ENCODE data around the gene S100A11. TPM values are rescaled to one million over a fixed set of nuclear protein-coding genes. Genes with fewer than 3 reads are reported as not detected.
A peak's percentile ranks its signal among the peaks of the same experiment; 100 is the strongest.
"Not testable (repeated sequence)": the region's sequence is repeated elsewhere in the genome, so short reads cannot be mapped to it uniquely, and the experiment has no call there.

S100A11 gene
- 1,000 to 10,000 TPM in 2 of 3 donors, 100 to 1,000 TPM in 1; 254 to 1,637 (median 1,229) TPM for polyA plus RNA-seq

DNA sequence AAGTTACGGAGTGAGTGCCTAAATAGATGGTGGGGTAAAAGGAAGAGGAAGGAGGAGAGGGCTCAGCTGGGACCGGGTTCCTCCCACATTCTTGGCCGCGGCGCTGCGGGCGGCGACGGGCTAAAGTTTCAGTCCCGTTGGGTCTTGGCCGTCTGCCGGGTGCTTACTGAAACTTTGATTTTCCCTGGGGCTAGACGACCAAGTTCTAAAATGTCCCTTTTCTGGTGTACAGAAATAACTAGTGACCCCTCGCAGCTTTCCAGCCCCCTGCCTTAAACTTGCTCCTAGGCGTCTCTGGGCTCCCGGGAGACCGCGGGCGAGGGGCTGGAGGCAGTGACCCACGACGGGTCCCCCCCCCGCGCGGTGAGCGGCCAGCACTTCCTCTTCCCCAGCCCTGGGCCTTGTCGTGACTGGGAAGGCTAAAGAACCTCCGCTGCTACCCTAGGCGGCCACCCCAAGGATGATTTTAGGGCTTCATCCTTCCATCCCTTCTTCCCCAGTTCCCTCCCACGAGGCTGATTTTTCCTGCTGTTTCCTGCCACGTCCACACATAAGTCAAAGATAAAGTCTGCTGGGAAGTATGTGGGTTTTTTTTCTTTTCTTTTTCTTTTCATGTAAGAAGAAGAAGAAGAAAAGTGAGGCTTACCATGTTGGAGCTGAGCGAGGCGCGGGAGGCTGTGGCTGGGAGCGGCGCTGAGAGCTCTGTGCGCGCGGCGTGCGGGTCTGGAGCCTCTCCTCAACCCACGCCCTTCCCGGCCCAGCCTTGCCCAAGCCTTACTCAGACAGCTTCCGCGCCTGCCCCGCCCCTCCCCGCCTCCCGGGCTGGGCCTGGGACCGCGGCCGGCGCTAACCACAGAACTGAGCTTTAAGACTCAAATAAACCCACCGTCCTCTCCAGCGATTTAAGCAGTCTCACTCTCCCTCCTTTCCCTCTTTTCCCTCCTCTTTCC, at the start of gene S100A11:
Gene S100A11, minus strand, starts transcription at position 738 of the 950 bp plus-strand sequence. Its CDS starts 89 bp downstream, at position 649.
- 0 to 1% (median 1%) methylated on average over 53 of the region's 53 CpGs for WGBS, 3 donors
- peak within 1 kb of the TSS; percentile 90 for H3K27ac ChIP-seq (ENCODE audit: low read depth, low read length)

DNA sequence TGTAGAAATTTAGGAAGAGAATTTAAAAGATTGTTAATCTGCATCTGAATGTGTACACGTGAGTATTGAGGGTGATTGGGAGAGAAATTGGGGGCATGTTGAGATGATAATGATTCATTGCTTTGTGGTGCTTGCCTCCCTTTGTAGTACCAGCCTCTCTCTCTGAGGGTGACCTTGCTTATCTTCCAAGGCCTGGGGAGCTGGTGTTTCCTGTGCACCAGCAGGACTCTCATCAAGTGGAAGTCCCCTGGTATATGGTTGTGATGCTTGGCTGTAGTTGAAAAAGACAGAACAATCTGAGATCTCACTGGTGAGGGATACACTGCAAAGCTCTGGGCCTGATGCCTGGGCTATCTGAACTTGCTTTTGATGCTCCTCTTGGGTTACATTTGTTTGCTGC, 48.0 kb upstream of the S100A11 start:
- no peak overlapping the region for H3K27ac ChIP-seq (ENCODE audit: low read depth, low read length)
- 31 to 48% (median 38%) methylated on average over 1 of the region's 1 CpG for WGBS, 3 donors

DNA sequence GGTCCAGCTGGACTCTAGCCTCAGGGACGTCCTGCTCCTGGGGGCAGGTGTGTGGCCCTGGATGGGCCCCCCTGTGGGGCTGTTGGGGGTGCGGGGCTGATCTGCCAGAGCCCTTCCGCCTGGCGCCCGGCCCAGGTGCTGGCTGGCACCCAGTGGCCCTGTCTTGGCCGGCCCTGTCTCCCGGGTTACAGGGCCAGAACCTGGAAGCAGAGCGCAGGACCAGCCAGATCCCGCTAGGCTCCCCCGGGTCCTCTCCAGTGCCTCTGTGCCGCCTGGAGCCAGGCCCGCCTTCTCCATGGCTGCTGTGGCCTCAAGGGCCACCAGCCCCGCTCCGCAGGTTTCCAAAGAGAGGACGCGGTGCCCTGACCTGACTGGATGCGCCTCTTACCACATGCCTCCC, 44.2 kb upstream of the S100A11 start:
- 89 to 93% (median 92%) methylated on average over 9 to 17 of the region's 17 CpGs for WGBS, 3 donors
- H3K27ac ChIP-seq (ENCODE audit: low read depth, low read length): not testable (repeated sequence)

DNA sequence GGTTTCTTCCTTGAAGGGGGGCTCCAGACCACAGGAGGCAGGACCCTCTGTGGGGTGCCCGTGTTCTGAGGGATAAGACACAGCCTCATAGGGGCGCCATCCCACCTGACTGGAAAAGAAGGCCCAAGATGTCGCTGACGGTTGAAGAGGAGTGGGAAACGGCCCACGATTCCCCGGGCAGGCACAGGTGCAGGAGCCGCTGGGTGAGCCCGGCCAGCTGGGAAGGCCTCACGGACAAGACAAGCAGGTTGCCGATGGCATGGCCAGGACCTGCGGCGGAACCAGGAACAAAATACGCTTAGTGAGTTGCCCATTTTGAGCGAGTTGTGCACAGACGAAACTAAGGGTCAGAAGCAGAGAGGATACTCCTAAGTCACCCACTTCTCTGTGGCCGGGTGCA, 43.7 kb upstream of the S100A11 start:
- WGBS, 3 donors: 86 to 90% (median 89%) methylated on average over 16 to 17 of the region's 17 CpGs
- not testable (repeated sequence) for H3K27ac ChIP-seq (ENCODE audit: low read depth, low read length)

DNA sequence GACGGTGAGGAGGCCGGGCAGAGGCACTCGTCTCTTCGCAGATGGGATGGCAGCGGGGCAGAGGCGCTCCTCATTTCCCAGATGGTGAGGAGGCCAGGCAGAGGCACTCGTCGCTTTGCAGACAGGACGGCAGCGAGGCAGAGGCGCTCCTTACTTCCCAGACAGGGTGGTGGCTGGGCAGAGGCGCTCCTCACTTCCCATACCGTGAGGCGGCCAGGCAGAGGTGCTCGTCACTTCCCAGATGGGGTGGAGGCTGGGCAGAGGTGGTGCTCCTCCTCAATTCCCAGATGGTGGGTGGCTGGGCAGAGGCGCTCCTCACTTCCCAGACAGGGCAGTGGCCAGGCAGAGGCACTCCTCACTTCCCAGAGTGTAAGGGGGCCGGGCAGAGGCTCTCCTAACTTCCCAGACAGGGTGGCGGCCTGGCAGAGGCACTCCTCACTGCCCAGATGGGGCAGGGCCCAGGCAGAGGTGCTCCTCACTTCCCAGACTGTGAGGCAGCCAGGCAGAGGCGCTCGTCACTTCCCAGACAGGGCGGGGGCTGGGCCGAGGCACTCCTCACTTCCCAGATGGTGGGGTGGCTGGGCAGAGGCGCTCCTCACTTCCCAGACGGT, 42.1 kb upstream of the S100A11 start:
- WGBS, 3 donors: 80 to 88% (median 88%) methylated on average over 20 to 24 of the region's 24 CpGs
- no peak overlapping the region for H3K27ac ChIP-seq (ENCODE audit: low read depth, low read length)

DNA sequence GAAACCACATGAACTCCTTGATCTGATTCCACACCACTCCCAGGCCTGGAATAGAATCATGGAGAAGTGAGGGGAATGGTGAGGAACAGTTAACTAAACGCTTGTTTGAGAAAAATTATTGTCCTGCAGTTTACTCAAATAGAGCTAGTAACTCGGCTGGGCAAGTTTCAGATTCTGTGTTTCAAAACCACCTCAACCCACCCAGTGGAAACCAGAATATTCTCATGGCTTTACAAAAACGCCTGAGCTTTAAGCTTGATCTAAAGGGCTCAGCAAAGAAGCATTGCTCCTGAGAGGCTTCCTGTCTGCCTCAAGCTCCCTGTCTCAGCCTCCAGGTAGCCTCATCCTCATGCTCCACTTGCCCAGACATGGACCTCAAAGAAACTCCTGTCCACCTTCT, 35.5 kb upstream of the S100A11 start:
- 66 to 82% (median 77%) methylated on average over 3 of the region's 3 CpGs for WGBS, 3 donors

DNA sequence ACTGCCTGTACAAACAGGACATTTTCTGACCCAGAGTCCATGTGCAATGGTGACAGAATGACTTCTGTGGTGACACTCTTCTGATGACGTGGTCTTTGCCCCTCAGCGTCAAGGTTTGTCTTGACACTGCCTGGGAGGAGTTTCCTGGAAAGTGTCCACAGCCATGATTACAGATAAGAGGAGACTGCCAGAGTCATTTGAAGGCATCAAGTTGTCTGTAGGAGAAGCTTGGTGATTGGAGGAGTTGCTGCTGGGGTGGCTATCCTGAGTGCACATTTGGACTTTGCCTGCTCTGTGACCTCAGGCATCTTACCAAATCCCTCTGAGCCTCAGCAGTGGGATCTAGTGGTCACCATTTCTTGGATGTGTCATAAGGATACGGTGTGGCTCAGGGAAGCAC, 34.3 kb upstream of the S100A11 start:
- 69 to 84% (median 79%) methylated on average over 3 of the region's 3 CpGs for WGBS, 3 donors
- H3K27ac ChIP-seq (ENCODE audit: low read depth, low read length): no peak overlapping the region

More for the DNA sequence above, 35.5 kb upstream of the S100A11 start:
- H3K27ac ChIP-seq (ENCODE audit: low read depth, low read length): no peak overlapping the region

DNA sequence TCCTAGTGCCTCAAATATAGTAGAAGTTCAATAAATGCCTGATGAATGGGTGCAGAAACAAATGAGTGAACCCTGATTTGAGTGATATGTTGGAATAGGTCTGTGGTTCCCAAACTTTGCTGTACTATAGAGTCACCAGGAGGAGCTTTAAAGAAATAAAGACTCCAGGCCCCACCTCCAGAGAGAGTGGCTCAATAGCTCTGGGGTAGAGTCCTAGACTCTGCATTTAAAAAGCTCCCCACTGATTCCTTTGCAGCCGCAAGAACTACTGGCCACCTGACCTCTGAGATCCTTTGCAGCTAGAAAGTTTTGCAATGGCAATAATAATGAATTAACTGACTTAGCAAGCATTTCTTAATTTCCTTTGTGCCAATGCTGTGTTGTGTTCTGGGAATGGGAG, 31.1 kb upstream of the S100A11 start:
- WGBS, 3 donors: 67 to 79% (median 69%) methylated on average over 1 of the region's 1 CpG
- no peak overlapping the region for H3K27ac ChIP-seq (ENCODE audit: low read depth, low read length)

DNA sequence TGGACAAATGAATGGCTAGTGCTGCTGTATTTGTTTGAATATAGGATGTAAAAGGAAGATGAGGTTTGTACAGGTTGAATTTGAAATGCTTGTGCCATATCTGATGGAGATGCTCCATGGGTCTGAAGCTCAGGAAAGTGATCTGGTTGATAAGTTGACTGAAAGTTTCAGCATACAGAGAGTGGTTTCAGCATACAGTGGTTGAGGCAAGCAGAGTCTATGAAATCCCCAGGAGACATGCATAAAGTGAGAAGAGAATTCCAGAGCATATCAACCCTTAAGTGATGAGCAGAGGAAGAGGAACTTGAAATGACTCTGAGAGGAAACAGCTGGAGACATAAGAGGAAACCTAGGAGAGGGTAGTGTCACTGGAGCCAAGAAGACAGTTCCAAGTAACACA, 30.3 kb upstream of the S100A11 start:
- no peak overlapping the region for H3K27ac ChIP-seq (ENCODE audit: low read depth, low read length)

DNA sequence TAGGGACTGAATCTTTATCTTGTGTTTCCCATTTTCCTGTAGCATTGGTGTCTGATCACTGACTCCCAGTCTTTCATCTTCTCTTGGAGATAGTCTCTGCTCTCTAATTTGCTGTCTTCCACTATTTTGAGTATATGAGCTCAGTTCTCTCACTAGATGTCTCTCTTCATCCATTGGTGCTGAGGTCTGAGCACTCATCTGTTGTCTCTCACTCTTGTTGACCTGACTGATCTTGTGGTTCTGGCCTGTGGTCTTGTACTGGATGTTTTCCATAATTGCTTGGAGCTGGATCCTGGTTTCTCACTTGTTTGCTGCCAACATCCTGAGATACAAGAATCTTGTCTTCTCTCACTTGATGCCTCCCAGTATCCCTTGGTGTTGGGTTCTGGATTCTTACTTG, 25.1 kb upstream of the S100A11 start:
- H3K27ac ChIP-seq (ENCODE audit: low read depth, low read length): no peak overlapping the region

DNA sequence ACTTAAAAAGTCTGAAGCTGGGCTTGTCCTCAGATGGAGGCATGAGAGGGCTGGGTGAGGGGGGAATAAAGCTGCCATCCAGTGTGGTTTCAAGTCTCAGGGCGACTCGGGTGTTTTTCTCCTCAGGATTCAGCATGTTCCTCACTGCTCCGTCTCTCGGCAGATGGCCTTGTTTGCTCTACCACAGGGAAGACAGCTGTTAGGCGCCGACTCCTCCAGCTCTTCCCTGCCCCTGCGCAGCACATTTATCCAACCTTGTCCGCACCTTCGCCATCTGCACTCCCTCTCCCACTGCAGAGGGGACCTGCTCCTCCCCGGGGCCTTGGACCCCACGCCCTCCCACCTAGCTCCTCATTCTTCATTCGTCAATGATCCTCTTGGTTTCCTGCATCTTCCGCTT, 16.6 kb upstream of the S100A11 start:
- 64 to 68% (median 67%) methylated on average over 13 of the region's 13 CpGs for WGBS, 3 donors
- no peak overlapping the region for H3K27ac ChIP-seq (ENCODE audit: low read depth, low read length)

DNA sequence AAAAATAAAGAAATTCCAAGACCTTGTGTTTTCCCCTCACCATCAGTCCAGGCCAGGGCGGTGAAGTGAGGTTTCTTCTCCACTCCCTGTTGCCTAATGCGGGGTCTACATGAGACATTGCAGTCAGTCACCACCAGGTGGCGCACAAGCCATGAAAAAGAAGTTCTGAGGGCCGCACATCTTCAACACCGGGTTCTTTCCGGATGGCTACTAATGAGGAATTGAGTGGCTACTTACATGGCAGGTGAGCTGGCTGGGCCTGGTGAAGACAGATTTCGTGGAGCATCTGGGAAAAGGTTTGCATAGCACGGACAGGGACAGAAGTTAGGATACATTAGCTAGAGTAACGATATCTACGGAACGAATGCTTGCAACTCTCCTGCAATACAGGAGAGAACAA, 15.8 kb upstream of the S100A11 start:
- no peak overlapping the region for H3K27ac ChIP-seq (ENCODE audit: low read depth, low read length)
- WGBS, 3 donors: 24 to 27% (median 25%) methylated on average over 11 of the region's 11 CpGs

DNA sequence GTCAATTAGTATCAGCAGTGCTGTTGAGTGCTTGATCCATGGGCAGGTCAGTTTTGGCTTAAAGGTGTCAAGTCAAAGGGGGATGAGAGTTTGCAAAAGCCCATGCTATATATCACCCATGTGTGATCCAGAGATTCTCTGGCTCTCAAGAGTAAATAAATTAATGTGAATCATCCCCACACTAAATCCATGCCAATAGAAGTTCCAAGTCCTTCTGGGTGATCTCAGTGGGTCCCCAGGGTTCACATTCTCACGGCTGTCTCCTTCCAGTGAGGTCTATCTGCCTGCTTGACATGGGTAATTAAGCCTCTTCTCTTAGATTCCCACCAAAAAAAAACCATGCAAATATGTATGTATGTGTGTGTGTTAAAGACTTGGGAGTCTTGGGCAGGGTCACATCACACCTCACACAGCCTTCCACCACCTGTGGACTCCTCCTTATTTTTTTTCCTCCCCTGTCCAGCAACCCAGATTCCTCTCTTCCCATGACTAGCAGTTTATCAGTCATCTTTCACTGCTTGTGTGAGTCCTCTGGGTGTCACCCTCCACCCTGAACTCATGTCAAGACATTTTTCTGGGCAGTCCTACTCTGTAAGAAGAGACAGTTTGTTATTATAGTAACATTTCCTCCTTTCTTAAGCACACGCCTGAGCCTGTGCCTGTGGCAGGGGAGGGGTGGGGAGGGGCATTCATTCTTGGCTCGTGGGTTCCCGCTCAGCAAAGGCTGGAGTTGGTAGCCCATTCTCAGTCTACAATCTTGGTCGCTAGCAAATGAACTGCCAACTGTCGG, 14.3 kb upstream of the S100A11 start:
- 51 to 66% (median 57%) methylated on average over 6 of the region's 6 CpGs for WGBS, 3 donors

DNA sequence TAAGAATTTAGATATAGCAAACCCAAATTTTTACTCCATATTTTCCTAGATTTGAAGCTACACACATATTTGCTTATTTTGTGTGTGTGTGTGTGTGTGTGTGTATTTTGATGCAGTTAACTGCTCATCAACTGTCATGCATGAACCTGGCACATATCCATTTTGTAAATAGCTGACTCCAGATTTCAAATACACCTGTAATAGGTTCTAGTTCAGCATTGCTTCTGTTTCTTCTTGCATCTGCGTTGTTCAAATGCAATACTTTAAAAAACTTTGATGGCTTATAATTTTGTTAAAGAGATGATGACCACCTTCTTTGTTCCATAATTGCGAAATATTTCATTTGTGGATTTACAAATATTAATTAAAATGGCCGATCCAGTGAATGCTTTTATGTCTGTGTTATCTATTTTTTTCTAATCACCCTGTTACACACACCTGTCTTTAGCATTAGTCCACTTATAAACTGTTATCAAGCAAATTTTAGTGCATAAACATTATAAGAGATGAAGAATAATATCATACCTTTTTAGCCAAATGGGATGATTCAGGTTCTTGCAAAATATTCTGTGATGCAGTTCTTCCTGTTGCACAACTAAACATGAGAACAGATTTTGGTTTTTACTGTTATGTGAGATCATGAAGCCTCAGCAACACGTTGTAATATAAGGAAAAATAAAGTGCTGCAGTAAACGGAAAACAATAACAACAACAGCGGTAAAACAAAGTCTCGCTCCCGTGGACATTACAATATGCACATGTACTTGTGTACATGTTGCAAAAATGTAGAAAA, 12.7 kb upstream of the S100A11 start:
- H3K27ac ChIP-seq (ENCODE audit: low read depth, low read length): no peak overlapping the region
- 58 to 82% (median 62%) methylated on average over 8 of the region's 8 CpGs for WGBS, 3 donors

More for the DNA sequence above, 14.3 kb upstream of the S100A11 start:
- no peak overlapping the region for H3K27ac ChIP-seq (ENCODE audit: low read depth, low read length)

DNA sequence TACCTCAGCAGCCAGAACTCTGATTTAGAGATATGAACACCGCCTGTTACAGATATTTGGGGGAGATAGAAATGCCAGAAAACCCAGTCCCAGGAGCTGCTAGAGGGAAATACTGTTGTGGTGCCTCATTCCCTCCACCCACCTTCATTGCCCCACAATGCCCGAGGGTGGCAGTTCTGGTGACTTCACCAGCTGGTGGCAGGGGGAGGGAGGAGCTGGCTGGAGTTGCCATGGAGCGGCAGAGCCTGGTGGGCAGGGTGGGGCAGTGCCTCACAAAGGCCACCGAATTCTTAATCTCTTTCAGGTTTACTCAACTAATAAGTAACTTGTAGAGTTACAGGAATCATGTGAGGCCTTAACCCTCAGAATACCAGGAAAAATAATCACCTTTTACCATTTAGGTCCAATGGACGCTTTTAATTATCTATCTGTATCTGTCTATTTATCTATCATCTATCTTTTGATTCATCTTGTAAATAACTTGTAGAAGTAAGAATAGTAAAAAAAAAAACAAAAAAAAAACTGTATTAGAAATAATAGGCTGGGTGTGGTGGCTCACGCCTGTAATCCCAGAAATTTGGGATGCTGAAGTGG, 11.7 kb upstream of the S100A11 start:
- H3K27ac ChIP-seq (ENCODE audit: low read depth, low read length): peak overlapping the region; percentile 93
- WGBS, 3 donors: 35 to 57% (median 41%) methylated on average over 6 of the region's 6 CpGs

DNA sequence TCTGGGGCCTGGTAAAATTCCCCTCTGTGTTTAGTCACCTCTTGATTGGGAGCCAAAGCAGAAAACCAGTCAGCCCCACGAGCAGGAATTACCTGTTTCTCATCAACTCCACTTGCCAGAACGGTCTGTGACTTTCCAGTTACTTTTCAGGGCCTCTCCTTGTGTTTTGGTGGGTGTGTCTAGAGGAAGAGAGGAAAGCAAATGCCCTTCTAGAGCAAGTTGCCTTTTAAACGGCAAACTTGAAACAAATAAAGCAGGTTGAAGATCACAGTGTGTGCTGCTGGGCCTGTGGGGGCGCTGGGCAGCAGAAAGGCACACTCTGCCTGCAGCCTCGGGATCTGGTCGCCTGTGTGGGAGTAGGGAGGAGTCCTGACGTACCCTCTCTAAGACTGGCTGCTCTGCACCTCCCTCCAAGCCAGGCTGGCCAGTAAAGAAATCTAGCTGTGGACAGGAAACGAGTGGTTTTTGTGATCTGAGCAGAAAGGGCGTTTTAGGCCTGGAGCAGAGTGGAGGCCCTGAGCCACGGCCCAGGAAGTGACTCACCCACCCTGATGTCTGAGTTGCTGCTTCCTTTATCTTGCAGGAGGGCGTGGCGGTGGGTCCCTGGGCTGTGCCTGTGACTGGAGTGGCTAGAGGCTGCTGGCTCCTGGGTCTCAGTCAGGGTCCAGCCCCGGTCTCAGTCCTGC, 11.1 kb upstream of the S100A11 start:
- WGBS, 3 donors: 1% methylated on average over 13 of the region's 13 CpGs
- H3K27ac ChIP-seq (ENCODE audit: low read depth, low read length): peak overlapping the region; percentile 93

DNA sequence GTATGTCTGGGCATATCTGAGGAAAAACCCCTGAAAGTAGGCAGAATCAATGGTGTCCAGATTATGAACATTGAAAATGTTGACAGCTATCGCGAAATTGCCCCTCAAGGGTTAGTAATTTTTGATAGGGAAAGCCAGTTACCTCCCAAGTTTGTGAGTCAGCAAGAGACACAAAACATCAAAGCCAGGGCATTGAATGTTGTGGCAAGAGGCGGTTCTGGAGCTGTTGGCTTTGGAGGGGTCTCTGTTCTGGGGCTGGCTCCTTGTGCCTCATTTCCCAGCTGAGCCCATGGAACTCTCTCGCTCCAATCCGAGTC, 10.6 kb upstream of the S100A11 start:
- WGBS, 3 donors: 48 to 67% (median 50%) methylated on average over 5 of the region's 5 CpGs
- peak overlapping the region; percentile 93 for H3K27ac ChIP-seq (ENCODE audit: low read depth, low read length)

Measured in adipose tissue (tissue), 3 donors.